Common myeloid progenitor, CD34-positive (primary cell): ENCODE measurements around the gene CTNNA2.

Experiments
- CTCF ChIA-PET: fragments of 350-600 bp; sonication (Branson Sonifier 250); formaldehyde crosslinking; loops from one replicate; lab custom pipeline; 2021; ENCODE audit warnings: antibody characterized with exemption; lab: Charles Lee
- POLR2A ChIA-PET: fragments of 350-600 bp; sonication (Branson Sonifier 250); formaldehyde crosslinking; loops from one replicate; lab custom pipeline; 2021; ENCODE audit warnings: antibody characterized with exemption; lab: Charles Lee
- DNase-seq, 3 donors: peaks; one replicate each; pipeline versions ENCODE4 v3.0.0 to v3.0.0-alpha.2; 2013
- H3K27ac ChIP-seq, 2 experiments: 1 replicate in 1 of 2; 2 replicates in 1 of 2; pipeline ENCODE4 v1.7.0; 2013; ENCODE audit warnings: inconsistent platforms in 2 of 2, low read length in 2 of 2, mild to moderate bottlenecking in 2 of 2, low read depth in 1 of 2, moderate library complexity in 1 of 2; ENCODE audit not compliant: severe bottlenecking in 2 of 2, insufficient read depth in 1 of 2, poor library complexity in 1 of 2
- H3K27me3 ChIP-seq, 5 experiments: replicated peaks in 2 of 5; 1 replicate in 3 of 5; 2 replicates in 2 of 5; pipeline versions ENCODE4 v1.6.1 to v1.7.0; 2013; ENCODE audit warnings: low read length in 4 of 5, mild to moderate bottlenecking in 2 of 5, moderate library complexity in 2 of 5, inconsistent platforms in 1 of 5; ENCODE audit not compliant: insufficient read depth in 5 of 5, control insufficient read depth in 4 of 5
- H3K36me3 ChIP-seq, 4 experiments: 1 replicate in 2 of 4; 2 replicates in 2 of 4; pipeline versions ENCODE4 v1.6.1 to v1.7.0; 2013; ENCODE audit warnings: low read length in 3 of 4, control low read depth in 1 of 4, mild to moderate bottlenecking in 1 of 4; ENCODE audit not compliant: control insufficient read depth in 4 of 4, insufficient read depth in 4 of 4
- H3K4me1 ChIP-seq, 4 experiments: 1 replicate in 3 of 4; 2 replicates in 1 of 4; pipeline versions ENCODE4 v1.6.1 to v1.7.1; 2013; ENCODE audit warnings: low read length in 3 of 4, mild to moderate bottlenecking in 3 of 4, control low read depth in 1 of 4, inconsistent platforms in 1 of 4, moderate library complexity in 1 of 4; ENCODE audit not compliant: control insufficient read depth in 4 of 4, insufficient read depth in 4 of 4; ENCODE audit errors: control extremely low read depth in 1 of 4
- H3K4me3 ChIP-seq, 7 experiments: 1 replicate in 4 of 7; 2 replicates in 3 of 7; pipeline versions ENCODE4 v1.5.1 to v1.7.0; 2013; ENCODE audit warnings: mild to moderate bottlenecking in 7 of 7, low read length in 6 of 7, moderate library complexity in 6 of 7, inconsistent platforms in 2 of 7, low read depth in 2 of 7, control low read depth in 1 of 7; ENCODE audit not compliant: insufficient read depth in 4 of 7, control insufficient read depth in 1 of 7; ENCODE audit errors: extremely low read depth in 1 of 7
- H3K9me3 ChIP-seq, 5 experiments: 1 replicate in 4 of 5; 2 replicates in 1 of 5; pipeline versions ENCODE4 v1.6.1 to v1.7.1; 2013; ENCODE audit warnings: low read length in 4 of 5, mild to moderate bottlenecking in 2 of 5, inconsistent platforms in 1 of 5, low read depth in 1 of 5, moderate library complexity in 1 of 5; ENCODE audit not compliant: control insufficient read depth in 4 of 5, insufficient read depth in 2 of 5; ENCODE audit errors: control extremely low read depth in 1 of 5
- WGBS: methylation state at CpG from one replicate; pipeline ENCODE4 v1.1.5; 2013; ENCODE audit not compliant: insufficient coverage; 5-methylcytosine and 5-hydroxymethylcytosine counted together

The CTNNA2 gene

DNA sequence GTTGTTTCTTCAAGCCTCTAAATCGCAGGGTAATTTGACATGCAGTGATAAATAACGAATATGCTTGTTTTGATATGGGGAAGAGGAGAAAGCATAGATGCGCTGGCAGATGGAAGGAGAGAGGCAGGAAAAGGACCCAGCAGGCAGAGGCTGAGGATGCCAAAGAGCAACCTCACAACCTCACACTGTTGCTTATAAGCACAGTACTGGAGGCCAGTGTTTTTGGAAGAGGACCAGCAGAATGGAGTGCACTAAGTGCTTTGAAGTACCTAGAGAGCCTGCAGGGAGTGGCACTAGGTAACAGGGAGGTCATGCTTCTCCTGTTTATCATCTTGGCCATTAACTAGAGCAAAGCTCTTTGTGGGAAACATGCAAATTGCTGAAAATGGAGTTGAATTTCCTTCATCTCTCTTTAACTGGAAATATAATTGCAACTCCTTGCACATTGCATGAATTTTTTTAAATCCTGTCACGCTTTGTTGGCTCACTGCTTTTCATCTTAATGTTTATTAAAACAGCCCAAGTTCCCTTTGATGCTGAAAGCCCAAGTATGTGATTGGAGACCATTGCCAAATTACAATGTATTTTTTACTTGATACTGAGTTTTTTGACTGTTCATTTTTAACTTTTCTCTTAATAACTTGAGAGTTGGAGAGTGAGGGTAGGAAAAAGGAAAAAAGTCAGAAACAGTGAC is 555.3 kb downstream of the CTNNA2 start:
- ChIA-PET POLR2A (no interaction called here), CTCF (no interaction called here)
- Histone ChIP-seq H3K9me3 (no peaks in the 10 kb centered on the region), H3K4me3 (no peak overlapping the region), H3K27me3 (peaks cover 0 to 33% (median 7%) of the 10 kb centered on the region in 5 experiments), H3K27ac (no peak overlapping the region), H3K36me3 (no peaks in the 10 kb centered on the region), H3K4me1 (no peaks in the 10 kb centered on the region)
- 96% methylated on average over 4 of the region's 4 CpGs for WGBS
- DNase-seq, result no peak

- Histone ChIP-seq H3K9me3 (no peaks in the 10 kb centered on the region), H3K36me3 (no peaks in the 10 kb centered on the region), H3K27me3 (peaks cover 0 to 41% (median 2%) of the 10 kb centered on the region in 5 experiments), H3K4me3 (no peak overlapping the region), H3K27ac (no peak overlapping the region), H3K4me1 (no peaks in the 10 kb centered on the region)
- DNase-seq, result no peak
- WGBS, result 96% methylated on average over 3 of the region's 4 CpGs
- CTCF ChIA-PET, result no interaction called here
- POLR2A ChIA-PET, result no interaction called here
These were observed 557.7 kb downstream of the CTNNA2 start for GRCh38 chr2:80070587-80070986.

DNA sequence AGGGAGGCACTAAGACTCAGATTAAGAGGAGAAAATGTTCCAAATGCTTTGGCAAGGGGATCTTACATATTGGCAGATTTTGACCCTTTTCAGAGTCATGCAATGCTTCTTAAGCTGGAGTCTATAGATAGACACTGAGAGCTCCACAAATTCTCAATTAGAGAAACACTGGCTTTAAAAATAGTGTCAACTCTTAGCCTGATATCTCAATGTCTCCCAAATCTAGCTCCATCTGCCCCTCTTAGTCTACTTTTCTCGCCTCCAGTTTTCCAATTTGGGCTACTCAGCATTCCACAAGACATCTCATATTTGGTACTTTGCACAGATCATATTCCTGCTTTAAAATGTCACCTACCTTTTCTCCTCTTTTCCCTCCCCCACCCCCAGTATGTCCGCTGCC is 559.1 kb downstream of the CTNNA2 start:
- Histone ChIP-seq H3K9me3 (no peaks in the 10 kb centered on the region), H3K4me1 (no peaks in the 10 kb centered on the region), H3K27ac (no peak overlapping the region), H3K27me3 (peaks cover 0 to 41% (median 2%) of the 10 kb centered on the region in 5 experiments), H3K4me3 (no peak overlapping the region), H3K36me3 (no peaks in the 10 kb centered on the region)
- 97% methylated on average over 2 of the region's 2 CpGs for WGBS
- CTCF ChIA-PET, result interaction anchor here (1.2 to 1.6 kb wide), 4 partner anchors 14 to 35 kb away, joined by 3 to 4 read pairs (median 3); no protein-coding TSS in a partner anchor
- POLR2A ChIA-PET, result no interaction called here
- no peak for DNase-seq

GRCh38 chr2:80073134-80073561 is 560.3 kb downstream of the CTNNA2 start:
- peak; percentile 38 to 69 (median 61) for DNase-seq

GRCh38 chr2:80074321-80075070 is 561.6 kb downstream of the CTNNA2 start:
- ChIA-PET CTCF (interaction anchor here (0.9 to 1.1 kb wide), 4 partner anchors 9 to 424 kb away, joined by 3 to 7 read pairs (median 3); no protein-coding TSS in a partner anchor), POLR2A (no interaction called here)
- WGBS, result 100% methylated on average over 2 of the region's 5 CpGs
- Histone ChIP-seq H3K4me3 (no peak overlapping the region), H3K27ac (no peak overlapping the region), H3K36me3 (no peaks in the 10 kb centered on the region), H3K9me3 (no peaks in the 10 kb centered on the region), H3K27me3 (peaks cover 0 to 40% (median 2%) of the 10 kb centered on the region in 5 experiments), H3K4me1 (no peaks in the 10 kb centered on the region)
- DNase-seq, result no peak

More at GRCh38 chr2:80073134-80073561, 560.3 kb downstream of the CTNNA2 start:
- Histone ChIP-seq H3K9me3 (no peaks in the 10 kb centered on the region), H3K27ac (no peak overlapping the region), H3K4me1 (no peaks in the 10 kb centered on the region), H3K27me3 (peaks cover 0 to 35% (median 2%) of the 10 kb centered on the region in 5 experiments), H3K4me3 (no peak overlapping the region), H3K36me3 (no peaks in the 10 kb centered on the region)
- CTCF ChIA-PET, result interaction anchor here (0.7 to 1.6 kb wide), 3 partner anchors 20 to 349 kb away, joined by 3 read pairs; no protein-coding TSS in a partner anchor
- POLR2A ChIA-PET, result no interaction called here
- 22% methylated on average over 1 of the region's 2 CpGs for WGBS

- Histone ChIP-seq H3K4me1 (no peaks in the 10 kb centered on the region), H3K4me3 (no peak overlapping the region), H3K27me3 (peaks cover 0 to 41% (median 4%) of the 10 kb centered on the region in 5 experiments), H3K9me3 (no peaks in the 10 kb centered on the region), H3K27ac (no peak overlapping the region), H3K36me3 (no peaks in the 10 kb centered on the region)
- ChIA-PET POLR2A (no interaction called here), CTCF (no interaction called here)
- WGBS, result 100% methylated on average over 1 of the region's 1 CpG
- no peak for DNase-seq
These were observed 562.9 kb downstream of the CTNNA2 start for GRCh38 chr2:80075719-80076118.
